ENCODE measurements around the gene CTNNA3.

Gene CTNNA3

GRCh38 chr10:67141300-67141699 lies 554.7 kb downstream of the CTNNA3 start:
- Histone ChIP-seq H3K9me2 (replicated peaks; ENCODE audit: insufficient read depth, low read length) (no peaks in the 10 kb centered on the region), H3K4me3 (ENCODE audit: insufficient read depth, low read length, poor library complexity, severe bottlenecking) (no peak overlapping the region), H3K9ac (ENCODE audit: low read length) (no peak overlapping the region), H3K9me3 (ENCODE audit: insufficient read depth, low read length) (no peaks in the 10 kb centered on the region), H4K20me1 (ENCODE audit: low read depth, low read length) (no peaks in the 10 kb centered on the region), H2AFZ (ENCODE audit: low read depth, low read length, severe bottlenecking) (no peak overlapping the region), H3K27me3 (ENCODE audit: low read length) (no peaks in the 10 kb centered on the region), H3K4me2 (ENCODE audit: low read depth, low read length, poor library complexity, severe bottlenecking) (no peak overlapping the region), H3F3A (ENCODE audit: insufficient read depth) (no peaks in the 10 kb centered on the region), H3K27ac (ENCODE audit: low read depth, low read length) (no peak overlapping the region), H3K79me2 (ENCODE audit: insufficient read depth, low read length) (no peaks in the 10 kb centered on the region), H3K36me3 (ENCODE audit: low read length) (no peaks in the 10 kb centered on the region)
- TF ChIP-seq CTCF (IDR thresholded peaks at IDR 0.05; ENCODE audit: insufficient read depth, low read length, poor library complexity, severe bottlenecking) (no peak), EZH2phosphoT487 (conservative IDR thresholded peaks at IDR 0.05; ENCODE audit: low read length) (no peak)

GRCh38 chr10:67140641-67141040 lies 555.4 kb downstream of the CTNNA3 start:
- Histone ChIP-seq H3K9me2 (replicated peaks; ENCODE audit: insufficient read depth, low read length) (no peaks in the 10 kb centered on the region), H3K27me3 (ENCODE audit: low read length) (no peaks in the 10 kb centered on the region), H3F3A (ENCODE audit: insufficient read depth) (no peaks in the 10 kb centered on the region), H3K27ac (ENCODE audit: low read depth, low read length) (no peak overlapping the region), H3K9me3 (ENCODE audit: insufficient read depth, low read length) (no peaks in the 10 kb centered on the region), H3K4me2 (ENCODE audit: low read depth, low read length, poor library complexity, severe bottlenecking) (no peak overlapping the region), H3K9ac (ENCODE audit: low read length) (no peak overlapping the region), H3K4me3 (ENCODE audit: insufficient read depth, low read length, poor library complexity, severe bottlenecking) (no peak overlapping the region), H4K20me1 (ENCODE audit: low read depth, low read length) (no peaks in the 10 kb centered on the region), H2AFZ (ENCODE audit: low read depth, low read length, severe bottlenecking) (no peak overlapping the region), H3K79me2 (ENCODE audit: insufficient read depth, low read length) (no peaks in the 10 kb centered on the region), H3K36me3 (ENCODE audit: low read length) (no peaks in the 10 kb centered on the region)
- TF ChIP-seq EZH2phosphoT487 (conservative IDR thresholded peaks at IDR 0.05; ENCODE audit: low read length): no peak
- TF ChIP-seq CTCF (IDR thresholded peaks at IDR 0.05; ENCODE audit: insufficient read depth, low read length, poor library complexity, severe bottlenecking): no peak

GRCh38 chr10:67127441-67127840 lies 568.6 kb downstream of the CTNNA3 start:
- Histone ChIP-seq H3K4me3 (ENCODE audit: insufficient read depth, low read length, poor library complexity, severe bottlenecking) (no peak overlapping the region), H3K9me3 (ENCODE audit: insufficient read depth, low read length) (no peaks in the 10 kb centered on the region), H4K20me1 (ENCODE audit: low read depth, low read length) (no peaks in the 10 kb centered on the region), H3K36me3 (ENCODE audit: low read length) (no peaks in the 10 kb centered on the region), H3K27ac (ENCODE audit: low read depth, low read length) (no peak overlapping the region), H2AFZ (ENCODE audit: low read depth, low read length, severe bottlenecking) (no peak overlapping the region), H3K9ac (ENCODE audit: low read length) (no peak overlapping the region), H3K4me2 (ENCODE audit: low read depth, low read length, poor library complexity, severe bottlenecking) (no peak overlapping the region), H3K79me2 (ENCODE audit: insufficient read depth, low read length) (no peaks in the 10 kb centered on the region), H3F3A (ENCODE audit: insufficient read depth) (no peaks in the 10 kb centered on the region), H3K9me2 (replicated peaks; ENCODE audit: insufficient read depth, low read length) (0 out of 2 replicates have a peak, but pooled peaks cover 7% of the 10 kb centered on the region), H3K27me3 (ENCODE audit: low read length) (no peaks in the 10 kb centered on the region)
- no peak for TF ChIP-seq CTCF (IDR thresholded peaks at IDR 0.05; ENCODE audit: insufficient read depth, low read length, poor library complexity, severe bottlenecking)

GRCh38 chr10:67119651-67120050 lies 576.3 kb downstream of the CTNNA3 start:
- H3F3A ChIP-seq (ENCODE audit: insufficient read depth): no peaks in the 10 kb centered on the region

More at GRCh38 chr10:67119651-67120050, 576.3 kb downstream of the CTNNA3 start:
- no peaks in the 10 kb centered on the region for H3K36me3 ChIP-seq (ENCODE audit: low read length)
- TF ChIP-seq EZH2phosphoT487 (conservative IDR thresholded peaks at IDR 0.05; ENCODE audit: low read length) (no peak), CTCF (IDR thresholded peaks at IDR 0.05; ENCODE audit: insufficient read depth, low read length, poor library complexity, severe bottlenecking) (no peak)
- no peaks in the 10 kb centered on the region for H3K79me2 ChIP-seq (ENCODE audit: insufficient read depth, low read length)
- H3K9me3 ChIP-seq (ENCODE audit: insufficient read depth, low read length): no peaks in the 10 kb centered on the region
- no peaks in the 10 kb centered on the region for H4K20me1 ChIP-seq (ENCODE audit: low read depth, low read length)
- H3K4me2 ChIP-seq (ENCODE audit: low read depth, low read length, poor library complexity, severe bottlenecking): no peak overlapping the region
- H3K4me3 ChIP-seq (ENCODE audit: insufficient read depth, low read length, poor library complexity, severe bottlenecking): no peak overlapping the region
- H3K9me2 ChIP-seq (replicated peaks; ENCODE audit: insufficient read depth, low read length): no peaks in the 10 kb centered on the region
- H3K27me3 ChIP-seq (ENCODE audit: low read length): no peaks in the 10 kb centered on the region
- H2AFZ ChIP-seq (ENCODE audit: low read depth, low read length, severe bottlenecking): no peak overlapping the region
- H3K9ac ChIP-seq (ENCODE audit: low read length): no peak overlapping the region
- H3K27ac ChIP-seq (ENCODE audit: low read depth, low read length): no peak overlapping the region
